DMS79 (cell line): ENCODE measurements around the gene MUC20.
"Not testable (repeated sequence)": the region's sequence is repeated elsewhere in the genome, so short reads cannot be mapped to it uniquely, and the experiment has no call there.

Source experiments
- DNase-seq: peaks from one replicate; lab custom pipeline; 2025; lab: John Stamatoyannopoulos, UW

Gene MUC20

GRCh38 chr3:195693428-195694216 is 27.2 kb upstream of the MUC20 start:
- no peak for DNase-seq

- not testable (repeated sequence) for DNase-seq
Measured at GRCh38 chr3:195694217-195695076, 26.3 kb upstream of the MUC20 start.

GRCh38 chr3:195696632-195697278 is 24.0 kb upstream of the MUC20 start:
- no peak for DNase-seq

GRCh38 chr3:195697582-195698324 is 23.0 kb upstream of the MUC20 start:
- DNase-seq = no peak

- DNase-seq = no peak
Measured at GRCh38 chr3:195698325-195698646, 22.5 kb upstream of the MUC20 start.

- no peak for DNase-seq
Measured at GRCh38 chr3:195698647-195699387, 22.0 kb upstream of the MUC20 start.

- no peak for DNase-seq
Measured at GRCh38 chr3:195699388-195699771, 21.4 kb upstream of the MUC20 start.

GRCh38 chr3:195699860-195700259 is 20.9 kb upstream of the MUC20 start:
- no peak for DNase-seq

GRCh38 chr3:195700319-195700718 is 20.5 kb upstream of the MUC20 start:
- DNase-seq = no peak

GRCh38 chr3:195701042-195701915 is 19.5 kb upstream of the MUC20 start:
- DNase-seq = no peak

GRCh38 chr3:195703776-195704175 is 17.0 kb upstream of the MUC20 start:
- no peak for DNase-seq

- DNase-seq = no peak
Measured at GRCh38 chr3:195704433-195704999, 16.3 kb upstream of the MUC20 start.

- DNase-seq = no peak
Measured at GRCh38 chr3:195705081-195705991, 15.4 kb upstream of the MUC20 start.

GRCh38 chr3:195708061-195708460 is 12.7 kb upstream of the MUC20 start:
- DNase-seq = no peak

GRCh38 chr3:195708626-195709481 is 11.9 kb upstream of the MUC20 start:
- DNase-seq = no peak

- no peak for DNase-seq
Measured at GRCh38 chr3:195709676-195710085, 11.1 kb upstream of the MUC20 start.

GRCh38 chr3:195710126-195710905 is 10.5 kb upstream of the MUC20 start:
- DNase-seq = not testable (repeated sequence)
